Large intestine (tissue), 3 donors: ENCODE results near the gene DAGLA. TPM values are rescaled to one million over a fixed set of nuclear protein-coding genes. Genes with fewer than 3 reads are reported as not detected.

Source experiments
- DNase-seq, 2 donors: peaks; one replicate each; pipeline versions ENCODE4 v3.0.0 to v3.0.0-alpha.2; 2013
- H3K27ac ChIP-seq: one replicate; pipeline ENCODE4 v1.5.1; 2013; ENCODE audit warnings: low read length
- H3K27me3 ChIP-seq: 2 replicates; pipeline ENCODE4 v1.6.1; 2013; ENCODE audit warnings: low read length; ENCODE audit not compliant: control insufficient read depth, insufficient read depth
- H3K36me3 ChIP-seq: 2 replicates; pipeline ENCODE4 v1.6.1; 2013; ENCODE audit warnings: low read length; ENCODE audit not compliant: control insufficient read depth, insufficient read depth
- H3K4me1 ChIP-seq: one replicate; pipeline ENCODE4 v1.6.1; 2013; ENCODE audit warnings: low read length; ENCODE audit not compliant: control insufficient read depth, insufficient read depth
- H3K4me3 ChIP-seq: one replicate; pipeline ENCODE4 v1.5.1; 2013; ENCODE audit warnings: low read length
- H3K9me3 ChIP-seq: one replicate; pipeline ENCODE4 v1.6.1; 2013; ENCODE audit warnings: mild to moderate bottlenecking, low read depth, low read length, moderate library complexity; ENCODE audit not compliant: control insufficient read depth
- WGBS: methylation state at CpG from one replicate; pipeline ENCODE4 v1.1.5; 2013; ENCODE audit warnings: low lambda C conversion rate; ENCODE audit not compliant: insufficient coverage; 5-methylcytosine and 5-hydroxymethylcytosine counted together
- polyA plus RNA-seq: library from polyadenylated mRNA; unstranded; fragments of 120-200 nt; gene quantifications from one replicate; pipeline ENCODE4 v1.2.1, GENCODE V29; 2013

DAGLA gene
- polyA plus RNA-seq, 1 donor = 12.0 TPM

DNA sequence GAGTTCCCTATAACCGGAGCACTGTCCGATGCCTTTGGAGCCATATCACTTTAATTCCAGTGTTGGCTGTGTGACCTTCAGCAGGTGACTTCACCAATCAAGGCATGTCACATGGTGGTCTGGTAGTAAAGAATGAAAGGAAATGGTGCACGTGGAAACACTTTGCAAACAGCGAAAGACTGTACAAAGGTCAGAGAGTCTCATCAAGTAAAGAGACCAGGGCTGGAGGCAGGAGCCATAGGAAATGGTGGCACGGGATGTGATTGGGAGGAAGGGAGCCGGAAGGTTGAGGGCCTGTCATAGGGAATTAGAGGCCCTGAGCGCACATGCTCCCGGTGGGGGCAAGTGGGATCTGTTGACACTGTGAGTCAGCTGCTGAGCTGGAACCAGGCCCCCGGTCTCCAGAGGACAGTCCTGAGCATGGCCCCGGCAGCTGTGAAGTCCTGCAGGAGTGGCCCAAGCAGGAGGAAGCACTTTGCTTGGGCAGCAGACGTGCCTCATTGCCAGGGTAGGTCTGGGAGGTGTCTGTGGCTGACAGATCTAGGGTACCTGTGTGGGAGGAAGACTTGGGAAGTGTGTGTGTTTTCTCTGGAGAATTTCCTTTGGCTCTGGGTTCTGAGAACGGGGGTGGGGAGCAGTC, 2.0 kb downstream of the DAGLA start:
- Histone ChIP-seq H3K4me1 (peaks cover 46% of the 10 kb centered on the region), H3K36me3 (no peaks in the 10 kb centered on the region), H3K4me3 (peak overlapping the region; percentile 24), H3K27ac (peak overlapping the region; percentile 86), H3K27me3 (no peaks in the 10 kb centered on the region), H3K9me3 (no peaks in the 10 kb centered on the region)
- peak; percentile 93 to 98 for DNase-seq
- no CpG with 5 or more reads among the region's 12 CpGs for WGBS

DNA sequence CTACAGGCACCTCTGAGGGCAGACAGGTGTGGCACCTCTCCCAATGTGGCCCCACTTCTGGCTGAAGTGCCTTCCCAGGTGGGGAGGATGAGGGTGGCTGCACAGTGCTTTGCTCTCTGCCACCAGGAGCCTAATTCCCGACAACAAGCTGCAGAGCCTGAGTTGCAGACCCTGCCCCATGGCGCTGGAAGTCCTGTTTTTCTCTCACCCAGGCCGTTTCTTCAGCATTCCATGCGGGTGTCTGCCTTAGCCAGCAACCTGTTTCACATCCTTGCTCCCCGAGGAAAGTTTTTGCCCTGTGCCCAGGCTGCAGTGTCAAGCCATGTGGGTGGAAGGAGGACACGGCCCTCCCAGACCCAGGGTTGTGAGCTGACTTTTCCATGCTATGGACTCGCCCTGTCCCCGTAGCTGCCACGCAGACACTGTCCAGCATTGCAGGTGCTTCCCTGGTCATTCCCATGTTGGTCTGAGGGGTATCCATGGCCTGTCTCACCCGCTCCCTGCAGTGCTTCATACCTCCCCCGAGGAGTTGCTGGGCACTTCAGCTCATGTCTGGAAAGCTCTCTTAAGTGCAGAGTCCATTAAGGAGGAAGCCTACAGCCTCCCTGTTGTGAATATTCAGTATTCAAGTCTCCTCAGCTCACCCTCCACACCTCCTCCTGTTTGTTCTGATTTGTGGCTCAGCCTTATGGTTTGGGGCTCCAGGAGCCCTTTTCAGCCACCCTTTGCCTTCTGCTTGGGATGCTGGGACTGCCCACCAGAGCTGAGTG, 2.9 kb downstream of the DAGLA start:
- H3K4me3 ChIP-seq = peak overlapping the region; percentile 24
- DNase-seq = peak in 1 of 2 donors; percentile 50
- no CpG with 5 or more reads among the region's 11 CpGs for WGBS

DNA sequence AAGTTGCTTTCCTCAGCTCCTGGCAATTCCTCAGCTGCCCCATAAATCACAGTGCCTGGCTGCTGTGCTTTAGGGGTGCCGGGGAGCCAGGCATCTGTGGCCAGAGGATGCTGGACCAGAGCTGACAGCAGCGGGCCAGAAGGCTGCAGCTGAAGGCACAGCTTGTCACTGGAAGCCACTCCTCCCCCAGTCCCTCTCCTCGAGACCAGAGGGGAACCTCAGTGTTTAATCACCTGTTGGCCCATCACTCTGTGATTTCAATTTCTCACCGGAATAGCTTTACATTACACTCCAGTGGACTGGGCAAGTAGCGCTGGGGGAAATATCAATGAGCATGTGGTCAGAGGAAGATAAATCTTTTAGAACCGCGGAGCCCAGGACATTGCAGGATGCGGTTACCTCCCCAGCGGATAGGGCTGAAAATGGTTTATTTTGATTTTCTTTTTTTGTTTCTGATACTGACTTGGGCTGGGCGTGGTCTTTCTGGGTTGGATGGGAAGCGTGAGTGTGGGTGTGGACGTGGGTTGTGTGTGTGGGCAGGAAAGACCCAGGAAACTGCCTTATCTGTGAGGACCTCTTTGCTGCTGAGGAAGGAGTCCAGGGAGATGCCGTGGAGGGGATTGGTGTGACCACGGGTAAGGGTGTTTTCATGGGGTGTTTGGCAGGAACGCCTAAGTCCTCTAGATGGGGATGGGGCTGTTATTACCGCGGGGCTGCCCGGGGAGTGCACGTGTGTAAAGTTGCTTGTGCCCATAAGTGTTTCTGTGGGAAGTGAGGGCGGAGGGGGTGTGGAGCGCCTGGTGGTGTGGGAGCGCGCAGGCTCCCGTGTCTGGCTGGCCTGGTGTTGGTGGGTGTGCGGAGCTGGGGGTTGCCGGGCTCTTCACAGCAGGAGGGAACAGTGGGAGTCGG, 4.0 kb downstream of the DAGLA start:
- DNase-seq = no peak
- H3K27me3 ChIP-seq = no peaks in the 10 kb centered on the region

More for the DNA sequence above, 2.9 kb downstream of the DAGLA start:
- no peaks in the 10 kb centered on the region for H3K36me3 ChIP-seq
- peaks cover 46% of the 10 kb centered on the region for H3K4me1 ChIP-seq
- H3K9me3 ChIP-seq = no peaks in the 10 kb centered on the region
- H3K27ac ChIP-seq = peak overlapping the region; percentile 86
- no peaks in the 10 kb centered on the region for H3K27me3 ChIP-seq

DNA sequence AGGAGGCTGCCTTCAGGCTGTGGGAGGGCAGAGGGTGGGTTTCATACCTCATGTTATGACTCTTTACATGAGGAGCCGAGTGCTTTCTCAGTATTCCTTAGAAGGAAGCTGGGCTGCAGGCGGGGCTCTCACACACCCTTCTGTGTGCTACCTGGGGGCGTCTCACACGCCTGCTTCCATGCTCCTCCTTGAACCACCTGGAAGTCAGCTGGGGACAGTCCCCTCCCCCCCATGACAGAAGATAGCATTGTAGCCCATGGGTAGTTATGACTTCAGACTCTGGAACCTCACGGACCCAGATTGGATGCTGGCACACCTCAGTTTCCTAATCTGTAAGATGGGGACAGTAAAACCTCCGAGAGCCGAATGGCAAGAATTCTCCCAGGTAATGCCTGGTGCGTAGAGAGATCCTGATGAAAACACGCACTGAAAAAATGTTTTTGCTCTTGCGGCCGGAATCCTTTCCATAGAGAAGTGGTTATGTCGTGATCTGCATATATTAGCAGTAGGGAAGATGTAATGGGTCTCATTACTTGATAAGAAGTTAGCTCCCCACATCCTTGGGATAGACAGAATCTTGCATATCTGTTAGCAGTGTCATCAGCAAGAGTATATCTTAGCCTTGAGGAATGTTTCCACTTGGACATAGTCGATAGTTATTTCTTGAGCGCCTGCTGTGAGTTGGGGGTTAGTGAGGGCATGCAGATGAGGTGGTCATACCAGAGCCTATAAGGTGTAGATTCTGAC, 4.9 kb downstream of the DAGLA start:
- WGBS = no CpG with 5 or more reads among the region's 14 CpGs
- H3K27me3 ChIP-seq = no peaks in the 10 kb centered on the region

More for the DNA sequence above, 4.0 kb downstream of the DAGLA start:
- Histone ChIP-seq H3K4me3 (no peak overlapping the region), H3K9me3 (no peaks in the 10 kb centered on the region), H3K4me1 (peaks cover 53% of the 10 kb centered on the region), H3K36me3 (no peaks in the 10 kb centered on the region), H3K27ac (peak overlapping the region; percentile 86)
- WGBS = 40% methylated on average over 3 of the region's 27 CpGs

DNA sequence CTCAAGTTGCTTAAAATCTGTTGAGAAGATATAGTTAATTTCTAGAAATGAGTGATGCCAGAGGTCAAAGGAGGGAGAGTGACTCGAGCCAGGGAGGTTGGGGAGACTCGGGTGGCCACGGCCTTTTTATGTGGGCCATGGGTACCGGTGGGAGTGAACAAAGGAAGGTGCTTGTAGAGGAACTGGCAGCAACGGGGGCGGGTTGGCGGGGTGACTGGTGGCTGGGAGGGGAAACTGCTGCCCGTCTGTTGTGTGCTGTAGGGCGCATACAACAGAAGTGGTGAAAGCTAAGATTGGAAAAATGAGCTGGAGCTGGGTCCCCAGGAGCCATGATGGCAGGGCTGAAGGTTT, 5.4 kb downstream of the DAGLA start:
- H3K27me3 ChIP-seq = no peaks in the 10 kb centered on the region
- no peaks in the 10 kb centered on the region for H3K36me3 ChIP-seq
- no peak overlapping the region for H3K27ac ChIP-seq
- peaks cover 49% of the 10 kb centered on the region for H3K4me1 ChIP-seq
- no peaks in the 10 kb centered on the region for H3K9me3 ChIP-seq
- H3K4me3 ChIP-seq = no peak overlapping the region
- no CpG with 5 or more reads among the region's 9 CpGs for WGBS
- DNase-seq = no peak

More for the DNA sequence above, 4.9 kb downstream of the DAGLA start:
- peaks cover 50% of the 10 kb centered on the region for H3K4me1 ChIP-seq
- no peak for DNase-seq
- no peak overlapping the region for H3K27ac ChIP-seq
- H3K9me3 ChIP-seq = no peaks in the 10 kb centered on the region
- no peak overlapping the region for H3K4me3 ChIP-seq
- H3K36me3 ChIP-seq = no peaks in the 10 kb centered on the region

DNA sequence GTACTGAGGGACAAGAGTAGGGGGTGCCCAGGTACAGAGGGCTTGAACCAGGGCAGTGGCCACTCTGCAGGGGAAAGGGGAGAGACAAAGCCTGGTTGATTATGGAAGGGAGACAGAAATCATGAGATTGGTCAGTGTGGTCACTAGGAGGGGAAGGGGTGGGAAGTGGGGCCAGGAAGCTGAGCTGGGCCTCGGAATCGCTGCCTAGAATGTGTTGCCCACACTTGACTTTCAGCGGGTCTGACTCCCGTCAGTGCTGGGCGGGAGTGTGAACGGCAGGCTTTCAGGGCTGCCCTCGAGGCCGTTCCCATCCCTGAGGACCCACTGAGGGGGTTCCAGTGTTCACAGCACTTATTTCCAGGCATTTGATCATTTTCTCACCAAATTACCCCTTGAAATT, 5.9 kb downstream of the DAGLA start:
- Histone ChIP-seq H3K9me3 (no peaks in the 10 kb centered on the region), H3K27ac (no peak overlapping the region), H3K4me3 (no peak overlapping the region), H3K4me1 (peaks cover 48% of the 10 kb centered on the region), H3K36me3 (no peaks in the 10 kb centered on the region), H3K27me3 (no peaks in the 10 kb centered on the region)
- no peak for DNase-seq
- WGBS = no CpG with 5 or more reads among the region's 8 CpGs

DNA sequence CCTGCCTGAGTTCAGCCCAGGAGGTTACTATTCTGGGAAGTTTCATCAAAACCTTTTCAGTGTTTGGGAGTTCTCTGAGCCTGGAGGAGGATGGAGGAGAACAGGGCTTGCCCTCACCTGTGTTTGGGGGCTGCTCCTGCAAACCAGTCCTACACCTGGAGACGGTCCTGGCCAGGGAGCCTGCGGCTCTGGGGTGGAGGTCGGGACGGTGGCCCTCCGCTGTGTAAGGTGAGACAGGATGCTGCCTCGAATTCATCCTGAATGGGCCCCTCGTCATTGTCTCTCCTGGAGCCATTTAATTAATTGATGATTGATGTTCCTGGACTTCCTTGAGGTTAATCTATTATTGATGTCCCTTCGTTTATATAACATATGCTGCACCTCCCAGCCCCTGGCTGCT, 6.3 kb downstream of the DAGLA start:
- Histone ChIP-seq H3K4me1 (peaks cover 44% of the 10 kb centered on the region), H3K36me3 (no peaks in the 10 kb centered on the region), H3K4me3 (no peak overlapping the region), H3K9me3 (no peaks in the 10 kb centered on the region), H3K27ac (no peak overlapping the region), H3K27me3 (no peaks in the 10 kb centered on the region)
- WGBS = no CpG with 5 or more reads among the region's 8 CpGs
- no peak for DNase-seq

DNA sequence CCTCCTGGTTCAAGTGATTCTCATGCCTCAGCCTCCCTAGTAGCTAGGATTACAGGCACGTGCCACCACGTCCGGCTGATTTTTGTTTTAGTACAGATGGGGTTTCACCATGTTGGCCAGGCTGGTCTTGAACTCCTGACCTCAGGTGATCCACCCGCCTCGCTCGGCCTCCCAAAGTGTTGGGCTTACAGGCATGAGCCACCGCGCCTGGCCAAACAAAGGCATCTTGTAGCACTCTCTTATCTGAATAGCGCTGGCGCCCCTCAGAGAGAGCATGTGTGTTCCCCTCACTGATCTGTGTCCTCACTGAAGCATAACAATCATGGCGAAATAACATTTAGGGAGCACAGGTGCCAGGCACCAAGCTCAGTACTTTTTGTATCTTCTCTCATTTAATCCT, 7.2 kb downstream of the DAGLA start:
- Histone ChIP-seq H3K4me1 (peaks cover 38% of the 10 kb centered on the region), H3K27ac (no peak overlapping the region), H3K9me3 (no peaks in the 10 kb centered on the region), H3K36me3 (no peaks in the 10 kb centered on the region), H3K27me3 (no peaks in the 10 kb centered on the region), H3K4me3 (no peak overlapping the region)
- WGBS = no CpG with 5 or more reads among the region's 11 CpGs
- no peak for DNase-seq

DNA sequence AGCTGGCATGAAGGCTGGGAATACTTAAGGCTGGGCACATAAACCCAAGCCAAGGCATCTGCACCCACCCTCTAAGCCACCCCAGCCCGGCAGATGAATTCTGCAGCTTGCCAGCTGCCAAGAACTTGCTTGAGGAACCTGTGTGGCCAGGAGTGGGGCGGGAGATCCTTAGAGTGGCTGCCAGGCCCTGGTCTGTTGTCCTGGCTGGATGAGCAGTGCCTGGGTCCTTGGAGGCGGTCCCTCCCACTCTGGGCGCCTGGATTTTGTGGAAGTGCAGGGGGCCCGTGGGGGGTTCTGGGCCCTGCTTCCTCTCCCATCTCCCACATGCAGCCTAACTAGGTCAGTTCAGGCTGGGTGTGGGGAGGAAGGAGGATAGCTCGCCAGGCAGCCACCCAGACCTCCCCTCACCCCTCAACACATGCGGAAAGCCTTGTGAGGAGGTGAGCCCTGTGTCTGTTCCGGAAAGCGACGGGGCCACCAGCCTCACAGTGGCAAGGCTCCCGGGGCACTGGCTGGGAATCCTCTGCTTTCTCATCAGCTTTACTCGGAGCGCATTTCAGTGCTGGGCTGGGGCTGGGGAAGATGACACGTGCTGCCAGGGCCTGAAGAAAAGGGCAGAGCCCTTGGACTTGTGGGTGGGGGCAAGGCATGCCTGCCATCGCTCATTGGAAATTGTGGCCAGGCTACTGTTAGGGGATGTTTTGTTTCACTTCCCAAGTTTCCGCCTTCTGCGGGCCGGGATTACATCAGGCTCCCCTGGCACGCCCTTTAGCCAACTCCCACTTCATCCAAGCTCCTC, 8.4 kb downstream of the DAGLA start:
- Histone ChIP-seq H3K4me1 (peaks cover 27% of the 10 kb centered on the region), H3K27ac (no peak overlapping the region), H3K9me3 (no peaks in the 10 kb centered on the region), H3K36me3 (no peaks in the 10 kb centered on the region), H3K27me3 (no peaks in the 10 kb centered on the region), H3K4me3 (no peak overlapping the region)
- no peak for DNase-seq
- no CpG with 5 or more reads among the region's 19 CpGs for WGBS
